ENCODE results near the gene NAA80. TPM values are rescaled to one million over a fixed set of nuclear protein-coding genes. Genes with fewer than 3 reads are reported as not detected.
A peak's percentile ranks its signal among the peaks of the same experiment; 100 is the strongest.

NAA80 gene
- polyA plus RNA-seq, 3 donors: 2.3 to 21.3 (median 4.6) TPM

GRCh38 chr3:50325497-50326181 lies 26.4 kb upstream of the NAA80 start:
- 86% methylated on average over 7 of the region's 11 CpGs for WGBS (ENCODE audit: insufficient coverage)
- Histone ChIP-seq H3K27ac (ENCODE audit: low read depth in 1 of 2, low read length in 2 of 2) (peak overlapping the region; percentile 26 to 56), H3K79me2 (ENCODE audit: insufficient read depth, low read length) (peaks cover 29% of the 10 kb centered on the region), H2AFZ (ENCODE audit: insufficient read depth, low read depth, low read length, poor library complexity, severe bottlenecking) (no peak overlapping the region), H3K9ac (ENCODE audit: insufficient read depth, low read length, poor library complexity, severe bottlenecking) (no peak overlapping the region), H3K27me3 (ENCODE audit: control insufficient read depth in 2 of 2, insufficient read depth in 2 of 2, low read length in 2 of 2) (no peaks in the 10 kb centered on the region), H3K9me3 (replicated peaks in 1 of 2; ENCODE audit: control insufficient read depth in 1 of 2, insufficient read depth in 1 of 2, low read length in 2 of 2) (no peaks in the 10 kb centered on the region), H3K4me2 (replicated peaks; ENCODE audit: extremely low read depth, low read length, poor library complexity, severe bottlenecking) (peak overlapping the region; percentile 18), H3K4me3 (replicated peaks in 1 of 3; ENCODE audit: low read depth in 2 of 3, low read length in 3 of 3) (no peak overlapping the region), H3K4me1 (ENCODE audit: control insufficient read depth in 1 of 2, insufficient read depth in 2 of 2, low read length in 2 of 2) (peaks cover 64 to 79% of the 10 kb centered on the region in 2 donors), H4K20me1 (ENCODE audit: insufficient read depth, low read length) (peaks cover 34% of the 10 kb centered on the region), H3K36me3 (replicated peaks in 1 of 2; ENCODE audit: control insufficient read depth in 1 of 2, insufficient read depth in 2 of 2, low read length in 2 of 2) (peaks cover 14 to 21% of the 10 kb centered on the region in 2 donors)
- intact Hi-C loops (cut with micrococcal nuclease): loop anchor here in 1 of 2 donors (2.0 kb wide), 1 partner anchor 33 kb away; the partner anchor contains the start of gene IFRD2
- peaks cover 17 to 36% of the 10 kb centered on the region in 2 donors for H3K36me3 Mint-ChIP-seq
- peak overlapping the region; percentile 7 to 85 (median 76) for H3K27ac Mint-ChIP-seq
- H3K9me3 Mint-ChIP-seq: no peaks in the 10 kb centered on the region
- DNase-seq: no peak
- H3K27me3 Mint-ChIP-seq (ENCODE audit: low read depth in 3 of 3): peaks cover 0 to 1% (median 1%) of the 10 kb centered on the region in 3 donors
- no peak for TF ChIP-seq CTCF (IDR thresholded peaks at IDR 0.05)
- peaks cover 61% of the 10 kb centered on the region for H3K4me1 Mint-ChIP-seq
- H3K4me3 Mint-ChIP-seq: no peak overlapping the region

- Mint-ChIP-seq H3K4me3 (no peak overlapping the region), H3K36me3 (peaks cover 11 to 31% of the 10 kb centered on the region in 2 donors), H3K27ac (peak overlapping the region; percentile 50 to 85 (median 76)), H3K27me3 (ENCODE audit: low read depth in 3 of 3) (peaks cover 0 to 2% (median 1%) of the 10 kb centered on the region in 3 donors), H3K9me3 (no peaks in the 10 kb centered on the region), H3K4me1 (peaks cover 67% of the 10 kb centered on the region)
- no CpG with 5 or more reads among the region's 2 CpGs for WGBS (ENCODE audit: insufficient coverage)
- Histone ChIP-seq H4K20me1 (ENCODE audit: insufficient read depth, low read length) (peaks cover 28% of the 10 kb centered on the region), H3K4me2 (replicated peaks; ENCODE audit: extremely low read depth, low read length, poor library complexity, severe bottlenecking) (no peak overlapping the region), H3K9me3 (replicated peaks in 1 of 2; ENCODE audit: control insufficient read depth in 1 of 2, insufficient read depth in 1 of 2, low read length in 2 of 2) (no peaks in the 10 kb centered on the region), H3K4me1 (ENCODE audit: control insufficient read depth in 1 of 2, insufficient read depth in 2 of 2, low read length in 2 of 2) (peaks cover 70 to 85% of the 10 kb centered on the region in 2 donors), H3K27me3 (ENCODE audit: control insufficient read depth in 2 of 2, insufficient read depth in 2 of 2, low read length in 2 of 2) (no peaks in the 10 kb centered on the region), H3K27ac (ENCODE audit: low read depth in 1 of 2, low read length in 2 of 2) (peak overlapping the region in 1 of 2 donors; percentile 56), H3K4me3 (replicated peaks in 1 of 3; ENCODE audit: low read depth in 2 of 3, low read length in 3 of 3) (no peak overlapping the region), H3K79me2 (ENCODE audit: insufficient read depth, low read length) (peaks cover 29% of the 10 kb centered on the region), H2AFZ (ENCODE audit: insufficient read depth, low read depth, low read length, poor library complexity, severe bottlenecking) (no peak overlapping the region), H3K9ac (ENCODE audit: insufficient read depth, low read length, poor library complexity, severe bottlenecking) (no peak overlapping the region), H3K36me3 (replicated peaks in 1 of 2; ENCODE audit: control insufficient read depth in 1 of 2, insufficient read depth in 2 of 2, low read length in 2 of 2) (peaks cover 9 to 15% of the 10 kb centered on the region in 2 donors)
- DNase-seq: no peak
- intact Hi-C loops (cut with micrococcal nuclease): loop anchor here in 1 of 2 donors (2.0 kb wide), 1 partner anchor 32 kb away; the partner anchor contains the start of gene IFRD2
- TF ChIP-seq CTCF (IDR thresholded peaks at IDR 0.05): no peak
These were observed 25.9 kb upstream of the NAA80 start for GRCh38 chr3:50325113-50325480.
